GM12878 (cell line): ENCODE measurements around the gene TBRG4. TPM values are rescaled to one million over a fixed set of nuclear protein-coding genes. Genes with fewer than 3 reads are reported as not detected.

Source experiments
- ATAC-seq: fragments of 200-7000 bp; cut with Tn5 transposase; 3 replicates; pipeline ENCODE4 v1.9.1; 2020; ENCODE audit warnings: mild to moderate bottlenecking, moderate library complexity
- BruUV-seq: library from RNA; stranded (reverse); fragments of 400-500 nt; replicated peaks from 2 replicates; lab custom pipeline; 2021; lab: Mats Ljungman, UMichigan
- CTCF ChIA-PET: fragments of 300-600 bp; sonication (Branson Sonifier 250); formaldehyde crosslinking; extraction: SDS; loops from one replicate; lab custom pipeline; 2021; ENCODE audit warnings: inconsistent platforms; lab: Yijun Ruan, JAX
- POLR2A ChIA-PET: fragments of 350-600 bp; formaldehyde crosslinking; extraction: SDS; loops from one replicate; lab custom pipeline; 2021; ENCODE audit warnings: inconsistent platforms; lab: Charles Lee
- RAD21 ChIA-PET: fragments of 300-600 bp; sonication (Branson Sonifier 250); formaldehyde crosslinking; loops from one replicate; lab custom pipeline; 2023; ENCODE audit warnings: antibody characterized with exemption; ENCODE audit not compliant: unreplicated experiment; lab: Charles Lee
- SMC1A ChIA-PET: fragments of 300-600 bp; sonication (Branson Sonifier 250); formaldehyde crosslinking; loops from one replicate; lab custom pipeline; 2023; ENCODE audit not compliant: unreplicated experiment, uncharacterized antibody; lab: Charles Lee
- DNase-seq: peaks from one replicate; pipeline ENCODE4 v3.0.0-alpha.2; 2011; ENCODE audit warnings: low read depth, low spot score
- FAIRE-seq: peaks from 3 replicates; lab custom pipeline; 2011; peaks lifted over from hg19 to GRCh38; lab: Jason Lieb, UNC
- H2AFZ ChIP-seq: 2 replicates; pipeline ENCODE4 v1.6.0; 2011; ENCODE audit warnings: low read depth, low read length, control low read depth; ENCODE audit not compliant: control insufficient read depth
- H3K27ac ChIP-seq: 2 replicates; pipeline ENCODE4 v1.5.1; 2011; ENCODE audit warnings: control low read depth; ENCODE audit not compliant: control insufficient read depth, insufficient read depth
- H3K27me3 ChIP-seq, 2 experiments: replicated peaks in 1 of 2; 2 replicates each; pipeline versions ENCODE4 v1.6.0 to v1.6.1; 2011; ENCODE audit warnings: low read length in 1 of 2; ENCODE audit not compliant: control insufficient read depth in 2 of 2, insufficient read depth in 2 of 2
- H3K36me3 ChIP-seq, 2 experiments: 2 replicates each; pipeline ENCODE4 v1.5.1; 2011; ENCODE audit warnings: low read length in 1 of 2; ENCODE audit not compliant: control insufficient read depth in 2 of 2, insufficient read depth in 2 of 2
- H3K4me1 ChIP-seq: 2 replicates; pipeline ENCODE4 v1.6.1; 2011; ENCODE audit warnings: mild to moderate bottlenecking, low read length, moderate library complexity, mixed read lengths; ENCODE audit not compliant: control insufficient read depth, insufficient read depth
- H3K4me2 ChIP-seq: 2 replicates; pipeline ENCODE4 v1.6.0; 2011; ENCODE audit warnings: control low read depth; ENCODE audit not compliant: control insufficient read depth, insufficient read depth
- H3K4me3 ChIP-seq: fragments of 200-600 bp; sonication (generic); 2 replicates; pipeline ENCODE4 v1.5.1; 2016
- H3K79me2 ChIP-seq: 2 replicates; pipeline ENCODE4 v1.6.0; 2011; ENCODE audit warnings: low read length; ENCODE audit not compliant: control insufficient read depth, insufficient read depth
- H3K9ac ChIP-seq: 2 replicates; pipeline ENCODE4 v1.8.0; 2011; ENCODE audit warnings: low read length, control low read depth, mixed read lengths; ENCODE audit not compliant: control insufficient read depth, insufficient read depth
- H3K9me3 ChIP-seq: replicated peaks from 3 replicates; pipeline ENCODE4 v1.5.1; 2011; ENCODE audit warnings: mild to moderate bottlenecking, low read length; ENCODE audit not compliant: control insufficient read depth, insufficient read depth
- H4K20me1 ChIP-seq: 2 replicates; pipeline ENCODE4 v1.6.0; 2011; ENCODE audit not compliant: control insufficient read depth, insufficient read depth
- CREB1 ChIP-seq: IDR thresholded peaks from 2 replicates; pipeline ENCODE4 v1.6.1; 2012; ENCODE audit warnings: low read depth, mild to moderate bottlenecking, inconsistent platforms
- CUX1 ChIP-seq: IDR thresholded peaks from 2 replicates; pipeline ENCODE4 v1.6.1; 2012; ENCODE audit warnings: improper control_type of control experiment, low read depth, low read length; ENCODE audit not compliant: insufficient replicate concordance
- EP300 ChIP-seq, 2 experiments: fragments of 150-350 bp in 1 of 2; IDR thresholded peaks; 2 replicates each; pipeline ENCODE4 v1.6.1; 2011 to 2012; ENCODE audit warnings: low read depth in 2 of 2, low read length in 2 of 2, borderline replicate concordance in 1 of 2, improper control_type of control experiment in 1 of 2, inconsistent platforms in 1 of 2; ENCODE audit not compliant: control insufficient read depth in 1 of 2
- MLLT1 ChIP-seq: fragments of 450-650 bp; IDR thresholded peaks from 2 replicates; pipeline ENCODE4 v1.6.1; 2016; ENCODE audit warnings: mild to moderate bottlenecking
- MTA2 ChIP-seq: fragments of 450-650 bp; IDR thresholded peaks from 2 replicates; pipeline ENCODE4 v1.6.1; 2016; ENCODE audit warnings: low read depth, mild to moderate bottlenecking, moderate library complexity
- NFXL1 ChIP-seq: fragments of 450-650 bp; IDR thresholded peaks from 2 replicates; pipeline ENCODE4 v1.6.1; 2017; ENCODE audit warnings: antibody characterized with exemption, mild to moderate bottlenecking, borderline replicate concordance
- NFYA ChIP-seq: IDR thresholded peaks from 2 replicates; pipeline ENCODE4 v1.6.1; 2011; ENCODE audit warnings: low read depth, mild to moderate bottlenecking, low read length, improper control_type of control experiment, borderline replicate concordance
- NFYB ChIP-seq: IDR thresholded peaks from 2 replicates; pipeline ENCODE4 v1.6.1; 2011; ENCODE audit warnings: low read depth, mild to moderate bottlenecking, low read length, improper control_type of control experiment, moderate library complexity; ENCODE audit not compliant: insufficient read depth
- PRDM15 ChIP-seq: fragments of 450-650 bp; formaldehyde crosslinking; IDR thresholded peaks from 2 replicates; pipeline ENCODE4 v1.4.0; 2020; ENCODE audit warnings: mild to moderate bottlenecking, moderate library complexity
- STAT3 ChIP-seq: IDR thresholded peaks from 2 replicates; pipeline ENCODE4 v1.6.1; 2011; ENCODE audit warnings: low read depth, low read length, improper control_type of control experiment
- ZNF217 ChIP-seq: fragments of 450-650 bp; IDR thresholded peaks from 2 replicates; pipeline ENCODE4 v1.6.1; 2017; ENCODE audit warnings: antibody characterized with exemption, mild to moderate bottlenecking
- WGBS: methylation state at CpG from one replicate; pipeline ENCODE4 v1.1.6; 2016; ENCODE audit warnings: low lambda C conversion rate; ENCODE audit not compliant: insufficient replicate concordance, insufficient coverage; ENCODE audit errors: missing lambda C conversion rate; 5-methylcytosine and 5-hydroxymethylcytosine counted together
- in situ Hi-C: fragments of 300-500 bp; cut with MboI; formaldehyde crosslinking; loops from 9 replicates; pipeline ENCODE4 v1.14.3; 2018; ENCODE audit warnings: mixed read lengths
- intact Hi-C: fragments of 100-400 bp; cut with micrococcal nuclease; formaldehyde crosslinking; loops from one replicate; pipeline ENCODE4 v1.14.2; 2022; ENCODE audit not compliant: unreplicated experiment
- polyA plus RNA-seq, 11 experiments: library from polyadenylated mRNA; depleted of rRNA in 4 of 11; unstranded in 6 of 11; stranded (reverse) in 5 of 11; fragments of >200 nt; fragmentation: Nextera tagmentation in 4 of 11; fragmentation: Illumina TruSeq in 1 of 11; extraction: Ambion mirVana in 4 of 11; extraction: Trizol in 1 of 11; gene quantifications; 1 replicate in 1 of 11; 2 replicates in 10 of 11; pipeline versions ENCODE4 v1.2.1 to v1.2.3, GENCODE V29; 2011 to 2016; ENCODE audit warnings: inconsistent platforms in 2 of 11, missing spikeins in 2 of 11, low read depth in 1 of 11
- total RNA-seq, 4 experiments: library from RNA; depleted of rRNA in 3 of 4; stranded (reverse); fragments of >200 nt in 3 of 4; fragmentation: Illumina TruSeq in 1 of 4; extraction: Trizol in 1 of 4; gene quantifications; 2 replicates each; pipeline versions ENCODE4 v1.2.1 to v1.2.3, GENCODE V29; 2013 to 2021

Gene TBRG4
- total and polyA plus RNA-seq, 10 of the 15 experiments (the other 5 are each of a cell fraction or from before 2014, with no cell fraction given), result 8.4 to 130 (median 118) TPM

- H2AFZ ChIP-seq, result no peak overlapping the region
- DNase-seq (no peak), ATAC-seq (no peak), FAIRE-seq (no peak)
- intact Hi-C loops, result no loop called here
- WGBS, result 87% methylated on average over 8 of the region's 8 CpGs
- peak overlapping the region; percentile 41 for H3K9ac ChIP-seq
- peaks cover 7% of the 10 kb centered on the region for H3K4me1 ChIP-seq
- ChIA-PET SMC1A (no interaction called here), RAD21 (interaction anchor here (2.3 kb wide), 1 partner anchor 135 kb away, joined by 17 read pairs; no protein-coding TSS in a partner anchor), CTCF (interaction anchor here (1.1 kb wide), 1 partner anchor 135 kb away, joined by 4 read pairs; no protein-coding TSS in a partner anchor), POLR2A (interaction anchor here (1.0 kb wide), 1 partner anchor 112 kb away, joined by 7 read pairs; no protein-coding TSS in a partner anchor)
- in situ Hi-C loops, result no loop called here
- peaks cover 51% of the 10 kb centered on the region for H3K79me2 ChIP-seq
- peaks cover 30 to 39% of the 10 kb centered on the region in 2 experiments for H3K36me3 ChIP-seq
- no peaks in the 10 kb centered on the region for H3K9me3 ChIP-seq
- no peak overlapping the region for H3K27ac ChIP-seq
- no TSS peak for BruUV-seq
- H3K4me2 ChIP-seq, result peak overlapping the region; percentile 78
- peak overlapping the region; percentile 31 for H3K4me3 ChIP-seq
- H4K20me1 ChIP-seq, result peaks cover 6% of the 10 kb centered on the region
- H3K27me3 ChIP-seq, result no peaks in the 10 kb centered on the region
- no peak for TF ChIP-seq PRDM15 (CRISPR knock-in tag)
- TF ChIP-seq ZNF217, result no peak
- no peak for TF ChIP-seq MTA2
- no peak for TF ChIP-seq CUX1
- TF ChIP-seq NFYA, result no peak
- TF ChIP-seq NFXL1, result no peak
- no peak for TF ChIP-seq MLLT1
- no peak for TF ChIP-seq CREB1
- TF ChIP-seq STAT3, result no peak
- no peak for TF ChIP-seq EP300 (IDR thresholded peaks at IDR 0.05; ENCODE audit: borderline replicate concordance in 1 of 2, control insufficient read depth in 1 of 2, low read depth in 2 of 2, low read length in 2 of 2)
- TF ChIP-seq NFYB, result no peak
These were observed 2.6 kb downstream of the TBRG4 start for GRCh38 chr7:45108863-45109262.
